Measurements from ENCODE around the gene C16orf46. TPM values are rescaled to one million over a fixed set of nuclear protein-coding genes. Genes with fewer than 3 reads are reported as not detected.

Gene C16orf46
- total and polyA plus RNA-seq, 2 of the 13 experiments (the other 11 are each of a cell fraction or from before 2014, with no cell fraction given), result 0.38 to 0.55 TPM

DNA sequence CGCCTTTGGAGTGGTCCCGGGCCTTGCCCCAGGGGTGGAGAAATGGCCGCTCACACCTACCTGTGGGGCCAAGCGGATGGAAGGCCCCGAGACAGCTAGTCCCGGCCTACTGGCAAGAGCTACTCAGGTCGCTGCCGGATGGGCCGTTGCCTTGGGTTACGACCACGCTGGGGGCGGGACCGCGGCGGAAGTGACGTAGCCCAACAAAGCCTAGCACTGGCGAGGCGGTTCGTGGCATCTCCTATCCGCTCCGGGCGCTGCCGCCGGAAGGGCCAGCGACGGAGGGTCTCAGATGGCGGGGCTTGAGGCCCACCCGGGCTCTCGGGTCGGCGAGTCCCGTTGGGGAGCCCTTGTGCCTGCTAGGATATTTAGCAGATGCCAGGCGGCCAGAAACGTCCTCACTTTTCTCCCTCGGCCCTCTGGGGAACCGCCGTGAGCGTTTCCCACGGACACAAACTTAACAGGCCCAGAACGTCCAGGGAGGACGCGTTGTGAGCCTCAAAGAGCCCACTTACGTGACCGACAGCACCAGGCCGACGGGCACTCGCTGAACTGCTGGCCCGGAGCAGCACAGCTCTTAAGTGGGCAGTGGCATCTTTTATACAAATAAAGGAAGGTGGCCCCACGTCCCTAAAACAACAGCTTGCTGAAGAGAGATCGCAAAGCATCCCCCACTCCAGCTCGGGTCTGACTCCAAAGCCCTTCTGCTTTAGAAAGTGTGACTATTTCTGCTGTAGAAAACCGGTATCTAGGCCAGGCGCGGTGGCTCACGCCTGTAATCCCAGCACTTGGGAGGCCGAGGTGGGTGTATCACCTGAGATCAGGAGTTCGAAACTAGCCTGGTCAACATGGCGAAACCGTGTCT, at the start of gene C16orf46 (continued):
- TF ChIP-seq ZNF512 (CRISPR knock-in tag; IDR thresholded peaks at IDR 0.05) (peak; percentile 64; the same call in 1 of the 2 replicates), ZFP36 (IDR thresholded peaks at IDR 0.05; ENCODE audit: borderline replicate concordance, low read depth, low read length, partially characterized antibody) (no peak), SNAPC4 (CRISPR knock-in tag; IDR thresholded peaks at IDR 0.05) (peak; percentile 82; the same call in 1 of the 2 replicates), SP2 (CRISPR knock-in tag; IDR thresholded peaks at IDR 0.05) (peak; percentile 87), ZNF503 (CRISPR knock-in tag; IDR thresholded peaks at IDR 0.05) (peak; percentile 88), KLF11 (CRISPR knock-in tag; IDR thresholded peaks at IDR 0.05) (peak; percentile 78; the same call in 1 of the 2 replicates), NFE2 (CRISPR knock-in tag; IDR thresholded peaks at IDR 0.05) (no peak), RBM22 (optimal IDR thresholded peaks at IDR 0.05; ENCODE audit: low read length) (peak; percentile 99), FOXC1 (CRISPR knock-in tag; IDR thresholded peaks at IDR 0.05; ENCODE audit: borderline replicate concordance) (no peak; the same call in 1 of the 2 replicates)
- TF ChIP-seq, protein P1, sequence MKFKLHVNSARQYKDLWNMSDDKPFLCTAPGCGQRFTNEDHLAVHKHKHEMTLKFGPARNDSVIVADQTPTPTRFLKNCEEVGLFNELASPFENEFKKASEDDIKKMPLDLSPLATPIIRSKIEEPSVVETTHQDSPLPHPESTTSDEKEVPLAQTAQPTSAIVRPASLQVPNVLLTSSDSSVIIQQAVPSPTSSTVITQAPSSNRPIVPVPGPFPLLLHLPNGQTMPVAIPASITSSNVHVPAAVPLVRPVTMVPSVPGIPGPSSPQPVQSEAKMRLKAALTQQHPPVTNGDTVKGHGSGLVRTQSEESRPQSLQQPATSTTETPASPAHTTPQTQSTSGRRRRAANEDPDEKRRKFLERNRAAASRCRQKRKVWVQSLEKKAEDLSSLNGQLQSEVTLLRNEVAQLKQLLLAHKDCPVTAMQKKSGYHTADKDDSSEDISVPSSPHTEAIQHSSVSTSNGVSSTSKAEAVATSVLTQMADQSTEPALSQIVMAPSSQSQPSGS (CRISPR knock-in tag; IDR thresholded peaks at IDR 0.05), result peak; percentile 90
- TF ChIP-seq, protein P2, sequence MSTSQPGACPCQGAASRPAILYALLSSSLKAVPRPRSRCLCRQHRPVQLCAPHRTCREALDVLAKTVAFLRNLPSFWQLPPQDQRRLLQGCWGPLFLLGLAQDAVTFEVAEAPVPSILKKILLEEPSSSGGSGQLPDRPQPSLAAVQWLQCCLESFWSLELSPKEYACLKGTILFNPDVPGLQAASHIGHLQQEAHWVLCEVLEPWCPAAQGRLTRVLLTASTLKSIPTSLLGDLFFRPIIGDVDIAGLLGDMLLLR (CRISPR knock-in tag; IDR thresholded peaks at IDR 0.05), result peak; percentile 94; the same call in 1 of the 2 replicates

Measured in HepG2 (cell line).